ENCODE measurements around the gene DLG5. TPM values are rescaled to one million over a fixed set of nuclear protein-coding genes. Genes with fewer than 3 reads are reported as not detected.

The DLG5 gene
- total RNA-seq, 1 donor from 2014 or later, result 64.5 TPM

- Mint-ChIP-seq H3K27ac (ENCODE audit: unreplicated experiment) (no peak overlapping the region), H3K4me1 (ENCODE audit: unreplicated experiment) (peaks cover 49% of the 10 kb centered on the region), H3K9me3 (ENCODE audit: unreplicated experiment) (no peaks in the 10 kb centered on the region), H3K4me3 (ENCODE audit: unreplicated experiment) (no peak overlapping the region), H3K36me3 (ENCODE audit: low read depth, unreplicated experiment) (no peaks in the 10 kb centered on the region), H3K27me3 (ENCODE audit: unreplicated experiment) (peaks cover 7% of the 10 kb centered on the region)
- no peak for TF ChIP-seq CTCF (IDR thresholded peaks at IDR 0.05; ENCODE audit: unreplicated experiment)
- DNase-seq (ENCODE audit: low spot score), result no peak
Measured at GRCh38 chr10:77899690-77900089, 26.9 kb downstream of the DLG5 start.

GRCh38 chr10:77899080-77899477 is 27.5 kb downstream of the DLG5 start:
- peaks cover 44% of the 10 kb centered on the region for H3K4me1 Mint-ChIP-seq (ENCODE audit: unreplicated experiment)
- no peak overlapping the region for H3K4me3 Mint-ChIP-seq (ENCODE audit: unreplicated experiment)
- DNase-seq (ENCODE audit: low spot score), result no peak
- no peak for TF ChIP-seq CTCF (IDR thresholded peaks at IDR 0.05; ENCODE audit: unreplicated experiment)
- no peak overlapping the region for H3K27ac Mint-ChIP-seq (ENCODE audit: unreplicated experiment)
- peaks cover 7% of the 10 kb centered on the region for H3K27me3 Mint-ChIP-seq (ENCODE audit: unreplicated experiment)
- no peaks in the 10 kb centered on the region for H3K9me3 Mint-ChIP-seq (ENCODE audit: unreplicated experiment)
- no peaks in the 10 kb centered on the region for H3K36me3 Mint-ChIP-seq (ENCODE audit: low read depth, unreplicated experiment)

- TF ChIP-seq CTCF (IDR thresholded peaks at IDR 0.05; ENCODE audit: unreplicated experiment), result no peak
- peaks cover 11% of the 10 kb centered on the region for H3K27me3 Mint-ChIP-seq (ENCODE audit: unreplicated experiment)
- H3K36me3 Mint-ChIP-seq (ENCODE audit: low read depth, unreplicated experiment), result no peaks in the 10 kb centered on the region
- H3K9me3 Mint-ChIP-seq (ENCODE audit: unreplicated experiment), result no peaks in the 10 kb centered on the region
- H3K4me3 Mint-ChIP-seq (ENCODE audit: unreplicated experiment), result no peak overlapping the region
- H3K27ac Mint-ChIP-seq (ENCODE audit: unreplicated experiment), result no peak overlapping the region
- H3K4me1 Mint-ChIP-seq (ENCODE audit: unreplicated experiment), result peaks cover 49% of the 10 kb centered on the region
- DNase-seq (ENCODE audit: low spot score), result peak; percentile 25
Measured at GRCh38 chr10:77898323-77899079, 28.1 kb downstream of the DLG5 start.

GRCh38 chr10:77896058-77896457 is 30.5 kb downstream of the DLG5 start:
- no peak for DNase-seq (ENCODE audit: low spot score)
- Mint-ChIP-seq H3K4me1 (ENCODE audit: unreplicated experiment) (peaks cover 54% of the 10 kb centered on the region), H3K36me3 (ENCODE audit: low read depth, unreplicated experiment) (peaks cover 7% of the 10 kb centered on the region), H3K4me3 (ENCODE audit: unreplicated experiment) (no peak overlapping the region), H3K27ac (ENCODE audit: unreplicated experiment) (no peak overlapping the region), H3K9me3 (ENCODE audit: unreplicated experiment) (no peaks in the 10 kb centered on the region), H3K27me3 (ENCODE audit: unreplicated experiment) (peaks cover 14% of the 10 kb centered on the region)
- no peak for TF ChIP-seq CTCF (IDR thresholded peaks at IDR 0.05; ENCODE audit: unreplicated experiment)

GRCh38 chr10:77894058-77894457 is 32.5 kb downstream of the DLG5 start:
- H3K27me3 Mint-ChIP-seq (ENCODE audit: unreplicated experiment), result peaks cover 13% of the 10 kb centered on the region
- H3K27ac Mint-ChIP-seq (ENCODE audit: unreplicated experiment), result no peak overlapping the region
- no peak overlapping the region for H3K4me3 Mint-ChIP-seq (ENCODE audit: unreplicated experiment)
- TF ChIP-seq CTCF (IDR thresholded peaks at IDR 0.05; ENCODE audit: unreplicated experiment), result no peak
- DNase-seq (ENCODE audit: low spot score), result no peak
- no peaks in the 10 kb centered on the region for H3K9me3 Mint-ChIP-seq (ENCODE audit: unreplicated experiment)
- H3K36me3 Mint-ChIP-seq (ENCODE audit: low read depth, unreplicated experiment), result peaks cover 7% of the 10 kb centered on the region
- peaks cover 49% of the 10 kb centered on the region for H3K4me1 Mint-ChIP-seq (ENCODE audit: unreplicated experiment)

Measured in endothelial cell (in vitro differentiated cells).